Kidney epithelial cell (primary cell): Measurements from ENCODE around the gene SHROOM2. TPM values are rescaled to one million over a fixed set of nuclear protein-coding genes. Genes with fewer than 3 reads are reported as not detected.

ENCODE experiments used
- DNase-seq: peaks from one replicate; pipeline ENCODE4 v3.0.0-alpha.2; 2010; ENCODE audit warnings: low read depth
- H3K27me3 ChIP-seq: 2 replicates; pipeline ENCODE4 v1.6.0; 2011; ENCODE audit warnings: low read length; ENCODE audit not compliant: control insufficient read depth, insufficient read depth
- H3K36me3 ChIP-seq: 2 replicates; pipeline ENCODE4 v1.5.1; 2011; ENCODE audit warnings: low read length; ENCODE audit not compliant: control insufficient read depth, insufficient read depth
- H3K4me3 ChIP-seq: 2 replicates; pipeline ENCODE4 v1.5.1; 2011; ENCODE audit warnings: low read depth, mild to moderate bottlenecking, control low read depth, low read length
- total RNA-seq: library from RNA; depleted of rRNA; stranded (reverse); fragments of >200 nt; gene quantifications from 2 replicates; pipeline ENCODE4 v1.2.3, GENCODE V29; 2015
- TF ChIP-seq, protein P1 (sequence below): IDR thresholded peaks from 2 replicates; pipeline ENCODE4 v1.5.1; 2011; ENCODE audit warnings: mild to moderate bottlenecking, moderate library complexity, low read length, control low read depth, inconsistent platforms; ENCODE audit not compliant: insufficient read depth, poor library complexity, severe bottlenecking

The SHROOM2 gene
- total RNA-seq, 1 donor from 2014 or later = 10.6 TPM

DNA sequence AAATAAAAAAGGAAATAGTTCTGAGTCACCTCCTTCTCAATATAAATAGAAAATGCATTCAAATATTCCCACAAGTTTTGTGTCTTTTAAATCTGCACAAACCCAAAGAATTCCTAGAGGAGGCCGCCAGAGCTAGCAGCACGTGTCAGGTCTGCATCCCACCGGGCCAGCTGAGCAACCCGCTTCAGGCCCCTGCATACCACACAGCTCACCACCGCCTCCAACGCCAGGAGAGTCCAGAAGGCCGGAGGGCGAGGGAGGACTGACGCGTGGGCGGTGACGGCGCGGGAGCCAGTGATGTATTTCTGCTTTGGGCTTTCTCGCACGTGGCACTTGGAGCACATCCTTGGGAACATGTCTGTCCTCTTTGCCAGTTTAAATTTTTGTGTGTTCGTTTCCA, 119.1 kb downstream of the SHROOM2 start:
- DNase-seq = no peak
- no peaks in the 10 kb centered on the region for H3K27me3 ChIP-seq
- TF ChIP-seq, protein P1, sequence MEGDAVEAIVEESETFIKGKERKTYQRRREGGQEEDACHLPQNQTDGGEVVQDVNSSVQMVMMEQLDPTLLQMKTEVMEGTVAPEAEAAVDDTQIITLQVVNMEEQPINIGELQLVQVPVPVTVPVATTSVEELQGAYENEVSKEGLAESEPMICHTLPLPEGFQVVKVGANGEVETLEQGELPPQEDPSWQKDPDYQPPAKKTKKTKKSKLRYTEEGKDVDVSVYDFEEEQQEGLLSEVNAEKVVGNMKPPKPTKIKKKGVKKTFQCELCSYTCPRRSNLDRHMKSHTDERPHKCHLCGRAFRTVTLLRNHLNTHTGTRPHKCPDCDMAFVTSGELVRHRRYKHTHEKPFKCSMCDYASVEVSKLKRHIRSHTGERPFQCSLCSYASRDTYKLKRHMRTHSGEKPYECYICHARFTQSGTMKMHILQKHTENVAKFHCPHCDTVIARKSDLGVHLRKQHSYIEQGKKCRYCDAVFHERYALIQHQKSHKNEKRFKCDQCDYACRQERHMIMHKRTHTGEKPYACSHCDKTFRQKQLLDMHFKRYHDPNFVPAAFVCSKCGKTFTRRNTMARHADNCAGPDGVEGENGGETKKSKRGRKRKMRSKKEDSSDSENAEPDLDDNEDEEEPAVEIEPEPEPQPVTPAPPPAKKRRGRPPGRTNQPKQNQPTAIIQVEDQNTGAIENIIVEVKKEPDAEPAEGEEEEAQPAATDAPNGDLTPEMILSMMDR = no peak
- H3K4me3 ChIP-seq = no peak overlapping the region
- H3K36me3 ChIP-seq = no peaks in the 10 kb centered on the region

DNA sequence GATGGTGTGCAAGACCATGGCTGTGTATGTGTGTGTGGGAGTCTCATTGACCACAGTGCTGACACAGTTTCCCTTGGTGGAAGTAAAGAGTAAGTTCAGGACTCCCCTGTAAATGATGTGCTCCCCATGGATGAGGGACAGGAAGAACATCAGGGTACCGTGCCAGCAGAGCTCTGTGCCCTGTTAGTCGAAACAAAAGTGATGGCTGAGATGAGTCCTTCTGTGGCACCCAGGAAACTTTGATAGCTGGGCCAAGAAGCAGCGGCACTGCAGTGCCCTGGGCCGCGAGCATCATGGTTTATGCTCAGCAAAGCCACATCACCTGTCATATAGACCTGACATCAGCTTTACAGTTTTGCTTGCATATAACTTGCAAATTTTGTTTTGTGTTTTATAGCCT, 119.5 kb downstream of the SHROOM2 start:
- Histone ChIP-seq H3K27me3 (no peaks in the 10 kb centered on the region), H3K4me3 (no peak overlapping the region), H3K36me3 (no peaks in the 10 kb centered on the region)
- no peak for DNase-seq
- TF ChIP-seq, protein P1 = no peak

DNA sequence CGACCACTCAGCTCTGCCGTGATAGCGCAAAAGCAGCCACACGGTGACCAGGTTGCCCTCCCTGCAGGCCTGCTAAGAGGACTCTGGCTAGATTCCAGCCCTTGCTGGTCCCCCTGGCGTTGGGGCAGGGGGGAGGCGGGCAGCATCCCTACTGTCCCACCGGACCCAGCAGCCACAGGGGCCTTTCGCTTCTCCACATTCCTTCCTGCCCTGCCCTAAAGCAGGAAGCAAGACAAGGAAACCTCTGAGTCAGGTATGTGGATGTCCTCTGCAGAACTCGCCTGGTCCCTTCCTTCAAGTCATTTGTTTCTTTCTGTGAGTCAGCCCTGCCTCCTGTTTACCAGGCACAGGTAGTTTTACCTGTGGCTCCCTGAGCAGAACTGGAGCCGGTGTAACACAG, 120.7 kb downstream of the SHROOM2 start:
- H3K4me3 ChIP-seq = no peak overlapping the region
- TF ChIP-seq, protein P1 = no peak
- DNase-seq = no peak
- H3K27me3 ChIP-seq = no peaks in the 10 kb centered on the region
- no peaks in the 10 kb centered on the region for H3K36me3 ChIP-seq

DNA sequence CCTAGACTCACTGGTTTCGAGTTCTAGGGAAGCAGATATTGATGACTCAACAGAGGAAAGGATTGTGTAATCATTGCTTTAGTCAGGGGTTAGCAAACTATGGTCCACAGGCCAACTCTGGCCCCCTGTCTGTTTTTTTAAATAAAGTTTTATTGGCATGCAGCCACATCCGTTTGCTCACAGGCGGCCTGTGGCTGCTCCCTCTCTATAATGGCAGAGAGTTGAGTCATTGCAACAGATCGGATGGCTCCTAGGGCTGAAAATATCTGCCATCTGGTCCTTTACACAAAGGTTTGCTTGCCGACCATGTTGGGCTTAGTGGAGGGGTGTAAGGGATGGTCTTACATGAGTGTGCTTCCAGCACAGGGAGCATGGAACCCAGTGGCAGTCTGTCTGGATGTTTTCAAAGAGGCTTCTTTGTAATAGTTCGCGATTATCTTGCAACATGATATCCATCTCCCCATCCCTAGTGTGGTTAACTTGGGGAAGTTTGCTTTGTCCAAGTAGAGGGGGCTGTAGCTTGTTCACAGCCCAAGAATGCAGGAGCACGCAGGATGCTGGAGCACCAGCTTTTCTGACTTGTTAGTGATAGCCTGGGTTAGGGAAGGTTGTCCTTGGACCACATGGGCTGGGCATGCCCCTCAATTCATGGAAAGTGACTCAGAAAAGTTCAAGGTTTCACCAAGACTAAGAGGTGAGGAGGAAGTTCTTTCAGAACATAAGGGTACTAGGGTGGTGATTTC, 121.6 kb downstream of the SHROOM2 start:
- Histone ChIP-seq H3K27me3 (no peaks in the 10 kb centered on the region), H3K36me3 (no peaks in the 10 kb centered on the region), H3K4me3 (no peak overlapping the region)
- no peak for DNase-seq
- TF ChIP-seq, protein P1 = no peak

DNA sequence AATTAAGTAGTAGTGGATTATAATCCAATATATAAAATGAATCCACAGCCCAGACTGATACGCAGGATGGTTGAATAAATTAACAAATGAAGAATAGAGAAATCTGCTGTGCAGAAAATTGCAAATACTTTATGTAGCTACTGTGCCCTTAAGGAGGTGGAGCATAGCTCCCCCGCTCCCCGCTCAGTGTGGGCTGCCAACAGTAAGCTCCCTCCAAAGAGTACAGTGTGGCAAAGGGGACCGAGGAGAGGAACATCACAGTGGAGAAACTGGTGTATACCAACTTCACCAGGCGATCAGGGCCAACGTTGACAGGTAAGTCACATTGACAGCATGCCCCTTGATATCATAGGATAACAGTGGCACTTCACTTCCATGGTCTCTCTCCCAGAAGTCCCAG, 123.0 kb downstream of the SHROOM2 start:
- TF ChIP-seq, protein P1 = no peak
- Histone ChIP-seq H3K36me3 (no peaks in the 10 kb centered on the region), H3K27me3 (no peaks in the 10 kb centered on the region), H3K4me3 (no peak overlapping the region)
- no peak for DNase-seq

DNA sequence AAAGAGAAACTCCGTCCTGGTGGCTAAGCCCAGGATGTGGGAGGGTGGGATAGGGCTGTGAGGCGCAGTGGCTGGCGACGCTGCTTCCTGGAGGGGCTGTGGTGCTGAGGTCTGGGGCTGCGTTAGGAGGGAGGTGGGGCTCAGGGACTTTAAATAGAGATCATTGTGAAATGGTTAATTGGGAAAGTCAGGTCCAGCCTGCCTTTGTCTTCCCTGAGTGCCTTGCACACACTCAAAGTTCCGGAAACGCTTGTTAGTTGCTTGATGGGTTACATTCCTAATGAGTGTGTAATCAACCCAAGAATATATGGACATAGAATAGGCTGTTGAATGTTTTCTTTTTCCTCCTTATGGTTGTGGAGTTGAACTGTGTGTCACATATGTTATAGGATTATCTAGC, 125.3 kb downstream of the SHROOM2 start:
- Histone ChIP-seq H3K36me3 (no peaks in the 10 kb centered on the region), H3K4me3 (no peak overlapping the region), H3K27me3 (no peaks in the 10 kb centered on the region)
- no peak for DNase-seq
- TF ChIP-seq, protein P1 = no peak
